HG02884 (cell line): ENCODE results near the gene TMEM250.

Experiments
- ATAC-seq: cut with Tn5 transposase; IDR thresholded peaks from one replicate; pipeline ENCODE4 v1.9.1; 2021; ENCODE audit warnings: mild to moderate bottlenecking, moderate library complexity; ENCODE audit not compliant: unreplicated experiment

The TMEM250 gene

GRCh38 chr9:136098210-136098609, 20.5 kb downstream of the TMEM250 start:
- no peak for ATAC-seq

GRCh38 chr9:136096505-136097001, 22.1 kb downstream of the TMEM250 start:
- no peak for ATAC-seq

DNA sequence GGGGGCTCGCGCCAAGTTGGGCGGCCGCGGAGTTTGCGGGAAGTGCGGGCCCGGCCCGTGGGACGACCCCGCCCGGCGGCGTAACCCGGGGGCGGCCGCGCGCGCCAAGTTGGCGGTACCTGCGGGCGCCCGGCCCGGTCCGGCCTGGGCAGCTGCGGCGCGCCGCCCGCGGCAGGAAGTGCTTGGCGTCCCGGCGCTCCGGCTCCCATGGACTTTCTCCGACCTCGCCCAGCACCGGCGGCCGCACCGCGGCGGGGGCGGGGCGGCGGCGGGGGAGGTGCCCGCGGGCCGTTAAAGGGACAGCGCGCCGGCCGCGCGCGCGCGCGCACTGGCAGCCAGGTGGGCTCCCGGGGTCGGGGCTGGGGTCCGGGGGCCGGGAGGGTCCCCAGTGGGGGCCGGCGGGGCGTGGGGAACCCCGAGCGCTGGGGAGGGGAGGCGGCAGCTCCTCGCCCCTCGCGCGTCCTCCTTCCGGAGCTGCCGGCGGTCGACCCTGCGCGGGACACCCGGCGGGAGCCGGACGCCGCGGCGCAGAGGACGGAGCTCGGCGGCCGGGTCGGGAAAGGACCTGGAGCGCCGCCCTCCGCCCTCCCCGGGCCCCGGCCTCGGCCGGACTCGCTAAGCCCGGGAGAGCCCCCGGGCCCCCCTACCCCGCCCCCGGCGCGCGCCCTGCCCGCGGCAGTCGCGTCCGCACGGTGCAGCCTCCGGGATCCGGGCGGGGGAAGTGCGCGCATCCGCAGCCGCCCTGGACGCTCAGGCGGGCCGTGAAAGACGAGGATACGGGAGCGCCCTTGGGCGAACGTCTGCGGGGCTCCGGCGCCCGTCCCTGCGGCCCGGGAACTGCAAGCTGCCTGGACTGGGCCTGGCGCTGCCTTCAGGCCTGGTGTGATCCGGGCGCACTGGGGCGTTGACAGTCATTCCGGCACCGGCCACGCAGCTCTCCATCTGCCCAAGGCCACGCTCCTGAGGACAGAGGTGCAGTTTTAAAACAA, 23.3 kb downstream of the TMEM250 start, which contains the start of gene NACC2:
Gene NACC2 (minus strand): TSS at position 220 of the 989 bp plus-strand sequence. CDS start 44,768 bp downstream, outside the sequence.
- ATAC-seq: no peak

- ATAC-seq: no peak
Observed at GRCh38 chr9:136093995-136094881, 24.4 kb downstream of the TMEM250 start.

DNA sequence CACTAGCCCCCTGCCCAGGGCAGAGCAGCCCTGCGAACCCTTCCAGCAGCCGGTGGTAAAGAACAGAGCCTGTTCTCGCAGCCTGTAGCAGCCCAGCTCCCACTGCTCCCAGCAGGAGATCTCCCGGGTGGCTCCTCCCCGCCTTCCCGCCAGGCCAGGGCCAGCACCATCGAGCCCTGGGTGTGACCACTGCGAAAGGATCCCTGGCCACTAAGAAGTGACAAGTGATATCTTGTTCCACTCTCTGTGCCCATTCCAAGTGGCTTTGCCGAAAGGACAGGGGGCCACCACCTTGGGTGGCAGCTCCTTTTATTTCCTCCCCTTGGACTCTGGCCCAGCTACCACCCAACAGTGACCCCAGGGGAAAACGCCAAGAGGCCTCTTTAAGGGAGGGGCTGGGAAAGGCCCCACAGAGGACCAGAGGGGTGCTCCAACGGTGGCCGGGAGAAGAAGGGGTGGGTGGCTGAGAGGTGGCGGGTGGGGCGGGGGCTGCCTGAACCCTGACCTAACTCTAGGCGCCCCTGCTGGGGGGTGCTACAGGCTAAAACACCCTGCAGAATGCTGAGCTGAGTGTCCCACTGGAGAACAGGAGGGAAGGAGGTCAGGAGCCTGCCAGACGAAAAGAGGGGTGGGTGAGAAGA, 25.2 kb downstream of the TMEM250 start:
- no peak for ATAC-seq

DNA sequence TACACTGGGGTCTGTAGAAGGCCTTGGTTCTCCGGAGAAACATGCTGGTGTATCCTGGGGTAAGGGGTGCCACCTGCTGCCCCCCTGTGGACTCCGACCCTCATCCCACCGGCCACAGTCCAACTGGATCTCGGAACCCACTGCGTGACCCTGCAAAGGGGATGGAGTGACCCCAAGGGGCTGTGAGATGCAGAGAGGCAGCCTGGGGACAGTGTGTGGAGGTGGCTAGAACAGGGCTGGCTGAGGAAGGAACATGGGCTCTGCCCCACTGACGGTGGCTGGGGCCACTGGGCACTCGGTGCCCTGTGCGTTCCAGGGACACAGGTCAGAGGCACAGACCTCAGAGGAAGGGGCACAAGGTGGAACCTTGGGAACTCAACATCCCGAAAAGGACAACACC, 25.9 kb downstream of the TMEM250 start:
- no peak for ATAC-seq

DNA sequence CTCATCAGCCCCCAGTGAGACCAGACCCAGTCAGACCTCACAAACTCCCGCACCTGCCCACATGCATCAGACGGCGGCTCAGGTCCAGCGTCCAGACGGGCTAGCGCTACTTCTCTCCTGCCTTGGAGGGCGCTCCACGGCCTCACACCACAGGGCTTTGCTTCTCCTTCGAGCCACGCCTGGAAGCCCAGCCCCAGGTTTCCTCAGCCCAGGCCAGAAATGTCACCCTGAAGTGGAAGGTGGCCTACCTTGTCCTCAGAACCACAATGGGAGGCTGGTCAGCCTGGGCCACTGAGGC, 26.4 kb downstream of the TMEM250 start:
- ATAC-seq: no peak

DNA sequence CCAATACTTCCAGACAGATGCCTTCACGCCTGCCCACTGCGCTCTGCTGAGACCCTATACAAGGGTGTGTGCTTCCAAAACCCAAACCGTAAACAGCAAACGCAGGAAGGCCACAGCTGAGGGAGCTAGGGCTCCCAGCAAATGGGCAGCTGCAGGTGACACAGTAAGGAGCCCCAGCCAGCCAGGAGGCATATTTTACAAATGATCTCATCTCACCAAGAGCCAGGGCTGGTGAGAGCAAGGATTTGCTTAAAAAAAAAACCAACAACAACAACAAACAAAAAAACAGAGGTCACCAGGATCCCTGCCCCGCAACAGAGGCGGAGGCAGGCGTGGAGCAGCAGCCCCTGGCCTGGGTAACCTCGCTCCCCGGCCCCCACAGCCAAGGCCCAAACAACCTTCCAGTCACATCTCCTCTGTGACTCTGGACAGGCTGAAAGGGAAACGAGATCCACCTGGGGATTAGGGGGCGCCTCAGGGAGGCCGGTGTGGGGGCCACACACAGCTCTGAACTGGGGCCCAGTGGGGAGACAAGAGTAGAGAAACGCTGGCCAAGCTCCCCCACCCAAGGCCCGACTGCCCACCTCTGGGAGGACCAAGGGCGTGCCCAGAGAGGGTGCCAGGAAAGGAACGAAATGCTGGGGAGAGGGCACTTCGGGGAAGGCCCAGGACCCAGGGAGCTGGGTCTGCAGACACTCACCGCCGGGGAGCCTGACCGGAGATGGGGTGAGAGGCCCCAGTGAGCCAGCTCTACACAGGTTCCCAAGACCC, 26.9 kb downstream of the TMEM250 start:
- no peak for ATAC-seq

- no peak for ATAC-seq
Observed at GRCh38 chr9:136090768-136091581, 27.7 kb downstream of the TMEM250 start.

DNA sequence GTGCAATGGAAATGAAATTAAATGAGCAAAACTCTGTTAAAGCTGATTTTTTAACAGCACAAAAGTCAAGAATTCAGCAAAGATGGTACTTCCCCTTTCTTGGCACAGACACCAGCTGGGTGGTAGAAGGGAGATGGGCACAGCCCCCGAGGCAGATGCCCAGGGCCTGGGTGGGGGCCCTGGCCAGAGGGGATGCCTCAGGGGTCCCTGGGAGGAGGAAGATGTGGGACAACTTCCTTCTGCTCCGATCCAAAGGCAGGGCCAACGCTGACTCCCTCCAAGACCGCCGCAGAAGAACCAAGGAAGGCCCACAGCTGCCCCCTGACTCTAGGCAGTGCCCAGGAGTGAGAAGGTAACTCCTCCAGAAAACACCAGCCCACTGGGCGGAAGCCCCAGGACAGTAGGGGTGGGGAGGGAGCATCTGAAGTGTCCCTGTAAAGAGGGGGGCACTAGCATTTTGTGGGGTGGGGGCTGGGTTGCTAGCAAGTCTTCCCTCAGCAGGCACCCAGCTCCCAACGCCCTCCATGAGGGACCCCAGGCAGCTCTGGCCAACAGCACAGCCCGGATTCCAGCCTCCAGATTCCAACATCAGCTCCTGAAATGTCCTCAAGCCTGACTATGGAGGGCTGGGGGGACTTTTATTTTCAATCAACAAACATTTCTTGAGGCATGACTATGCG, 28.5 kb downstream of the TMEM250 start:
- no peak for ATAC-seq

DNA sequence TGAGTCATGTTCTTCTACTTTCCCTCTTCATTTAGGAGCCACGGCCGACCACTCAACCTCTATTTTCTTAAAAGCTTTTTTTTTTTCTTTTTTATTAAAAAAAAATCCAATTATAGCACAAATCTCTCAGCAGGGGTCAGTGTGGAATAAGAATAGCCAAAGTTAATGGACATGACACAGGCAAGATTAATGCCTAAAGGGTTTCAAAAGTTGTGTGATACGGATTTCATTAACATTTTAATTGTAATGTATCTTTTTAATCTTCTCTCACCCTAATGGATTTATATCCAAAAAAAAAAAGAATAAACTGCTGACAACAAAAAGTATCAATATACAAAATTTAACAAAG, 29.0 kb downstream of the TMEM250 start:
- no peak for ATAC-seq

DNA sequence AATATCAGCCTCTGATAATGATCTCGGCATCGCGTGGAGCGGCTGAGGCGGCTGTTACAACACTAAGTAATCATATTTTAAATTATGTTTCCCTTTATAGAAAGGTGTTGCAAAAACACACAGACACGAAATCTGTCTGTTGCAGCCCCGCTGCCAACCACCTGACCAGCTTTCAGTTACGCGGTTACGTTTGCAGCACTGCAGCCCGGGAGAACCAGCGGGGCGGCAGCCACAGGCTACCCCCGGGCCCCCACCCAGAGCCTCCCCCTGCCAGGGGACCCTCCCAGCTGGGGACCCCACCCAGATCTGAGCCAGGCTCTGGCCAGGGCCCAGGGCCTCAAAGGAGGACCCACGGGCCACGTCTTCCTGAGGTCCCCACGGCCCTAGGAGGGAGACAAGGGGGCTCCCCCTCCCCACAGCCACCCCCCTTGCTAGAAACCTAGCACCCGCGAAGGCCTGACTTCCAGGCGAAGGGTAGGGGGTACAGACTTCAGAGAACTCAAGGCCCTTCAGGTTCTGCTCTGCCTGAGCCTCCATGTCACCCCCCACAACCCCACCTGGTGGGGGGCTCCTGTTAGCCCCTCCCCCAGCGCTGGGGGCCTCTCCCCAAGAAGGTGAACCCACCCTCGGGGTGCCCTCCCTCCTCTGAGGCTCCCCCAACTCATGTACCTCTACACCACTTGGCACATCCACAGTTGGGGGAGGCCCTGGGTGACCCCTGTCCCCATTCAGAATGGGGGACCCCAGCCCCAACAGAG, 29.6 kb downstream of the TMEM250 start:
- no peak for ATAC-seq

DNA sequence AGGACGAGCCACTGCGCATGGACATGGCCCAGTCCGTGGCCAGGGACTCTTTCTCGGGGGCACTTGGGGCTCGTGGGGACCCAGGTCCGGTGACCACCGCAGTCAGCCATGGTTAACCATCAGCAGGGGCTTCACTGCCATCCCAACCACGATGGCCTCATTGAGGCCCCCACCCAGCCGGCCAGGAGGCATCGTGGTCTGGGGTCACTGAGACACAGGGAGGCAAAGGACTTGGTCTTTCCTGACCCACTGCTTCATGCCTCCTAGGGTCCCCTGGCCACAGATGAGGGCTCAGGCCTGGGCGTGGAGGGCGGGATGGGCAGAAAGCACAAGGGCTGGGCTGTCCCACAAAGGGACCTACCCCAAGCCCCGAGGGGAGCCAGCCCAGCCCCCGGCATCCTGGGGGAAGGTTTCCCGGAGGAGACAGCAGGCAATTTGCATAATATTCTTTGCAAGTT, 30.2 kb downstream of the TMEM250 start:
- ATAC-seq: no peak

DNA sequence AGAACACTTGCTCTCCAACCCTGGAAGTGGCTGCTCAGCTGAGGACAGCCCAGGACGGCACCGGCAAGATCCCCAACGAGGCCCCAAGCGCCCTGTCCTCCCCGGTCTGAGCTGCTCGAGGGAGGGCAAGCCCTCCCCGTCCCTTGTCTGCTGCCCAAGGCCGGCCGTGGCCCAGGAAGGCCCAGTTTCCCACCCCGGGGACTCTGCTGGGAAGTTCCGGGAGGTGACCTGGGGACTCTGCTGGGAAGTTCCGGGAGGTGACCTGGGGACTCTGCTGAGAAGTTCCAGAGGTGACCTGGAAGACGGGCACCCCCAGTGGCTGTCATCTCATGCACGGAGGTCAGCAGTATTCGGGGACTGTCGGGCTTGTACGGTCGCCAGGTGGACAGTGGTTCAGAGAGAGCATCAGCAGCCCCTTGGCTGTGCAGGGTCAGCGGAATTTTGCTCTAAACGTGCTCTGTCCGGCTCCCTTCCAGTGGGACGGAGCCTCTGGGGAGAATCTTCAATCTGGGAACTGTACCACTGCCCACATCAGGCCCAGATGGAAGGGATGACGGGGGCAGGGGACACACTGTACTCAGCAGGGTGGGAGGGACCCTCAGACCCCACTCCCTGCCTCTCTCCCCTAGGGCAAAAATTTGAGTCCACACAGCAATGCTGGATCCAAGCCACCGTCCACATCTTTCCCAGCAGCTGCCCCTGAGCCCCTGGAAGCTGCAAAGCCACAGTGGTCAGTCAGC, 30.8 kb downstream of the TMEM250 start:
- no peak for ATAC-seq

DNA sequence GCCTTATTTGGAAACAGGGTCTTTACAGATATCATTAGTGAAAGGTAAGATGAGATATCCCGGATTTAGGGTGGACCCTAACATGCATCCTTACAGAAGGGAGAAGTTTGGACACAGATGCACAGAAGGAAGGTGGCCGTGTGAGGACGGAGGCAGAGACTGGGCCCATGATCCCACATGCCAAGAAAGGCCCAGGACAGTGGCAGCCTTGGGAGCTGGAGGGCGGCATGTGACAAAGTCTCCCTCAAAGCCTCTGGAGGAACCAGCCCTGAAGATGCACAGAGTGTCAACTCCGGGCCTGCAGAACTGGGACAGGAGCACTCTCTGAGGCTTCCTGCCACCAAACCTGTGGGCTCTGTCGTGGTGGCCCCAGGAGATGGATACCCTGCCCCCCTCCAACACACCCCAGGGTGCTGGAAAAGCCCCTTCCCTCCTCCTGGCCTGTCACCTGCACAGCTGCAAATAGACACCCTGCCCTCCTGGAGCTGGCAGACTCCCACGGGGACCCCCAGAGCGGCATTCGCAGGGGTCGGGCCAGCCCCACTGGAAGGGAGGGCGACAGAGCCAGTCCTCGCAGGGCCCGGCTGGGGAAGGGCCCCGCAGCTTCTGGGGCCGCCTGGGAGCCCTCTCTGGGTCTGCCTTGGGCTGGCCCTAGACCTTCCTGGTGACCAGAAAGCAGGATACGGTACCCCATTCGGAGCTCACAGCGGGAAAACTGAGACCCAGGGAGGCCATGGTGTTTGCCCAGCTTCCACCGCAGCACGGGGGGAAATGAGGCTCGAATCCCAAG, 31.5 kb downstream of the TMEM250 start:
- ATAC-seq: no peak

DNA sequence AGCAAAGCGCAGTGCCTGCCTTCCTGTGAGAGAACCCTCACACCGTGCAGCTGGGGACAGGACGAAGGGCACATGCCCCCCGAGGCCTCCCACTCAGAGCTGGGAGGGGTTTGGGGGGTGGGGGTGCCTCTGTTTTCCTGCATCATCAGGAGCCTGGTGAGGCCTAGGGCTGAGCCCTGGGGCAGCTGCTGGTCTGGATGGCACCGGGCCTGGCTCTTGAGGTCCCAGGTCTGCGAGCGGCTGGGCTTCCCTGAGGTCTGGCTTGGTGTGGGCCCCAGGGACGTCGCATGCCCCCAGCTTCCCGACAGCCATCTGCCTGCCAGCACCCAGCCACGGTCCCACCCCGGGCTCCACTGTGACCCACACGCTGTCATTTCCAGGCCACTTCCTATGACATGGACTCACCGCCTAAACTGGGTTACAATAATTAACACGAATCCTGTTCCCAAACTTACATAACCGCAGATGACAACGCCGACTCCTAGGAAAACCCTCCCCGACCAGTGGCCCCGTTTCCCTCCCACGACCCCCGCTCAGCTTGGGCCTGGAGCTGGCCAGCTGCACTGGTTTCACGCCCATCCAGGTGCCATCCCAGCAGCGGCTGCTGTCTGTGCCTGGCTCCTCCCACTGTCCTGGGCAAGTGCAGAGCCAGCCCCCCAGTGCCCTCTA, 32.3 kb downstream of the TMEM250 start:
- no peak for ATAC-seq
